Right atrium auricular region (tissue), 2 donors: ENCODE results near the gene GNPTAB. TPM values are rescaled to one million over a fixed set of nuclear protein-coding genes. Genes with fewer than 3 reads are reported as not detected.
A peak's percentile ranks its signal among the peaks of the same experiment; 100 is the strongest.
"Not testable (repeated sequence)": the region's sequence is repeated elsewhere in the genome, so short reads cannot be mapped to it uniquely, and the experiment has no call there.

Experiments
- DNase-seq: peaks from one replicate; pipeline ENCODE4 v3.0.0-alpha.2; 2019; ENCODE audit warnings: low spot score
- H3K27ac ChIP-seq, 2 donors: fragments of 200-600 bp; sonication (generic); 1 replicate in 1 of 2; 2 replicates in 1 of 2; pipeline ENCODE4 v1.5.1; 2016 to 2019
- H3K27me3 ChIP-seq, 2 donors: fragments of 200-600 bp; sonication (generic); one replicate each; pipeline versions ENCODE4 v1.5.1 to v1.6.0; 2017 to 2019
- H3K36me3 ChIP-seq: fragments of 200-600 bp; sonication (generic); one replicate; pipeline ENCODE4 v1.5.1; 2016
- H3K4me1 ChIP-seq, 2 donors: fragments of 200-600 bp; sonication (generic); one replicate each; pipeline versions ENCODE4 v1.5.1 to v1.6.0; 2017 to 2019
- H3K4me3 ChIP-seq, 2 donors: fragments of 200-600 bp; sonication (generic); 1 replicate in 1 of 2; 2 replicates in 1 of 2; pipeline ENCODE4 v1.5.1; 2017 to 2019; ENCODE audit warnings: mild to moderate bottlenecking in 1 of 2, moderate library complexity in 1 of 2
- H3K9me3 ChIP-seq, 2 donors: fragments of 200-600 bp; sonication (generic); one replicate each; pipeline ENCODE4 v1.5.1; 2019
- total RNA-seq, 2 donors: library from RNA; depleted of rRNA; stranded (reverse); fragments of >200 nt; gene quantifications; one replicate each; pipeline ENCODE4 v1.1.0, GENCODE V29; 2016
- TF ChIP-seq, protein P1 (sequence below), 2 donors: fragments of 200-600 bp; sonication (generic); IDR thresholded peaks; one replicate each; pipeline ENCODE4 v1.5.1; 2019; ENCODE audit warnings: antibody characterized with exemption in 2 of 2

GNPTAB gene
- total RNA-seq, 2 donors from 2014 or later = 25.3 to 32.6 TPM

DNA sequence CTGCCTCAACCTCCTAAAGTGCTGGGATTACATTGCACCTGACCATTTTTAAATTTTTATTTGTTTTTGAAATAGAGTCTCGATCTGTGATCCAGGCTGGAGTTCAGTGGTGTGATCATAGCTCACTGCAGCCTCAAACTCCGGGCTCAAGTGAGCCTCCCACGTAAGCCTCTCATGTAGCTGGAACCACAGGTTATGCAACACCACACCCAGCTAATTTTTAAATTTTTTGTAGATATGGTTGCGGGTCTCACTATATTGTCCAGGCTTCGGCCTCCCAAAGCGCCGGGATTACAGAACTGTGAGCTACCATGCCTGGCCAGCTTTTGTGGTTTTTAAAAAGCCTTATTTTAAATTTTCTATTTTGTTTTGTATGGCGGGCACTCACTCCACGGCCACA, 44.4 kb upstream of the GNPTAB start:
- Histone ChIP-seq H3K4me1 (peaks cover 0 to 17% of the 10 kb centered on the region in 2 donors), H3K36me3 (no peaks in the 10 kb centered on the region)
- no peak for DNase-seq

DNA sequence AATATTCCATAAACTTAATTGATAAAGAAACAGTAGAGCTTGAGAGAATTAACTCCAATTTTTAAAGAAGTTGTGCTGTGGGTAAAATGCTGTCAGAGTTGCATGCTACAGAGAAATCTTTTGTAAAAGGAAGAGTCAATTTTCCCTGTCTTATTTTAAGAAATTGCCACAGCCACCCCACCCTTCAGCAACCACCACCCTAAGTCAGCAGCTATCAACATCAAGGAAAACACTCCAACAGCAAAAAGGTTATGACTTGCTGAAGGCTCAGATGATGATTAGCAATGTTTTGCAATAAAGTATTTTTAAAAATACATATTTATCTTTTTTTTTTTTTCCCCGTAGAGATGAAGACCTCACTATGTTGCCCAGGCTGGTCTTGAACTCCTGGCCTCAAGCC, 40.2 kb upstream of the GNPTAB start:
- TF ChIP-seq, protein P1, sequence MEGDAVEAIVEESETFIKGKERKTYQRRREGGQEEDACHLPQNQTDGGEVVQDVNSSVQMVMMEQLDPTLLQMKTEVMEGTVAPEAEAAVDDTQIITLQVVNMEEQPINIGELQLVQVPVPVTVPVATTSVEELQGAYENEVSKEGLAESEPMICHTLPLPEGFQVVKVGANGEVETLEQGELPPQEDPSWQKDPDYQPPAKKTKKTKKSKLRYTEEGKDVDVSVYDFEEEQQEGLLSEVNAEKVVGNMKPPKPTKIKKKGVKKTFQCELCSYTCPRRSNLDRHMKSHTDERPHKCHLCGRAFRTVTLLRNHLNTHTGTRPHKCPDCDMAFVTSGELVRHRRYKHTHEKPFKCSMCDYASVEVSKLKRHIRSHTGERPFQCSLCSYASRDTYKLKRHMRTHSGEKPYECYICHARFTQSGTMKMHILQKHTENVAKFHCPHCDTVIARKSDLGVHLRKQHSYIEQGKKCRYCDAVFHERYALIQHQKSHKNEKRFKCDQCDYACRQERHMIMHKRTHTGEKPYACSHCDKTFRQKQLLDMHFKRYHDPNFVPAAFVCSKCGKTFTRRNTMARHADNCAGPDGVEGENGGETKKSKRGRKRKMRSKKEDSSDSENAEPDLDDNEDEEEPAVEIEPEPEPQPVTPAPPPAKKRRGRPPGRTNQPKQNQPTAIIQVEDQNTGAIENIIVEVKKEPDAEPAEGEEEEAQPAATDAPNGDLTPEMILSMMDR (IDR thresholded peaks at IDR 0.05) = no peak
- no peaks in the 10 kb centered on the region for H3K36me3 ChIP-seq
- H3K4me3 ChIP-seq = no peak overlapping the region
- DNase-seq = no peak
- H3K27me3 ChIP-seq = no peaks in the 10 kb centered on the region
- no peaks in the 10 kb centered on the region for H3K4me1 ChIP-seq
- no peaks in the 10 kb centered on the region for H3K9me3 ChIP-seq
- H3K27ac ChIP-seq = no peak overlapping the region

More for the DNA sequence above, 44.4 kb upstream of the GNPTAB start:
- Histone ChIP-seq H3K27ac (peak overlapping the region; percentile 94), H3K27me3 (no peaks in the 10 kb centered on the region), H3K9me3 (no peaks in the 10 kb centered on the region), H3K4me3 (no peak overlapping the region)
- TF ChIP-seq, protein P1 (IDR thresholded peaks at IDR 0.05) = no peak

- H3K4me3 ChIP-seq, H3K4me1 ChIP-seq, H3K9me3 ChIP-seq, H3K27ac ChIP-seq, H3K36me3 ChIP-seq, DNase-seq, H3K27me3 ChIP-seq: not testable (repeated sequence)
These were observed 36.9 kb upstream of the GNPTAB start for GRCh38 chr12:101867619-101868018.

DNA sequence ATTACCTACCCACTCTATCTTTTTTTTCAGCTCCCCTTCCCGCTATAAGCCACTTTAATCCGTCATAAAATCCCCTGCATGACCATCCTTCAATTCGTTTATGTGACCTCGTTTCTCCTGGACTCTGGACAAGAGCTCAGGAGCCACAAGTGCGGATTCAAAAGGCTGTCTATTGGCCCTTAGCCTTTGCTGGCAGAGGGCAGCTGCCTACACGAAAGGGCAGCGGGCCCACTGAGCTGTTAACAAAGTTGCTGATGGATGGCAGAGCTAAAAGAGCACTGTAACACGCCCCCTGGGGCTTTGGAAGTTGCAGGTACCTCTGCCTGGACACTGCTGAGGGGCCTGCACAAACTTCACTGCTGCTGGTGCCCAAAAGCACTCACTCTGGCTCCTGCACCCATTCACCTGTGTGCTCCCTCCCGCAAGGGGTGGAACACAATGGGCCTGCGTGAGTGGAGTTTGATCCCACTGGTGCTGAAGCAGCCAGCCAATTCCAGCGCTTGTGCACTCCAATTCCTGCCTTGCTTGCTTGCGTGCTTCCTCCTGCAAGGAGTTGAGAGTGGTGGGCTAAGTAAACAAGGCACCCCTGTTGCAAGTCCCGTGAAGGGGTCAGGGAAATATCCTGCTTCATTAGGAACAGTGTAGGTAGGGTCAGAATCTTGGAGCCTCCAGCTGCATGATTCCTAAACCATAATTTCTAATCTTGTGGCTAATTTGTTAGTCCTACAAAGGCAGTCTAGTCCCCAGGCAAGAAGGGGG, 36.0 kb upstream of the GNPTAB start:
- Histone ChIP-seq H3K9me3 (peaks cover 0 to 8% of the 10 kb centered on the region in 2 donors), H3K4me1 (no peaks in the 10 kb centered on the region), H3K27ac (no peak overlapping the region), H3K4me3 (no peak overlapping the region), H3K27me3 (no peaks in the 10 kb centered on the region), H3K36me3 (no peaks in the 10 kb centered on the region)
- no peak for DNase-seq
- TF ChIP-seq, protein P1 (IDR thresholded peaks at IDR 0.05) = no peak

DNA sequence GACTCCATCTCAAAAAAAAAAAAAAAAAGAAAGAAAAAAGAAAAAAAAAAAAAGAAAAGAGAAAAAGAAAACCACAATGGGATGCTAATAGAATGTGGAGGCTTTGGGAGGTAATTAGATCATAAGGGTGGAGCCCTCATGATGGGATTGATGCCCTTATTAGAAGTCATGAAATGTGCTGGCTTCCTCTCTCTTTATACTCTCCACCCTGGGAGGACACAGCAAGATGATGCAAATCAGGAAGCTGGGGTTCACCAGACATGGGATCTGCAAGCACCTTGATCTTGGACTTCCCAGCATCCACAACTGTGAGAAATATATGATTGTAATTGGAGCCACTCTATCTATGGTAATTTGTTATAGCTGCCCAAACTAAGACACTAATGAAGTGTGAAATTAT, 33.2 kb upstream of the GNPTAB start:
- H3K4me3 ChIP-seq = no peak overlapping the region
- H3K9me3 ChIP-seq = peaks cover 0 to 8% of the 10 kb centered on the region in 2 donors
- H3K27ac ChIP-seq = no peak overlapping the region
- H3K36me3 ChIP-seq = no peaks in the 10 kb centered on the region
- TF ChIP-seq, protein P1 (IDR thresholded peaks at IDR 0.05) = no peak
- no peaks in the 10 kb centered on the region for H3K27me3 ChIP-seq
- DNase-seq = no peak
- H3K4me1 ChIP-seq = no peaks in the 10 kb centered on the region

DNA sequence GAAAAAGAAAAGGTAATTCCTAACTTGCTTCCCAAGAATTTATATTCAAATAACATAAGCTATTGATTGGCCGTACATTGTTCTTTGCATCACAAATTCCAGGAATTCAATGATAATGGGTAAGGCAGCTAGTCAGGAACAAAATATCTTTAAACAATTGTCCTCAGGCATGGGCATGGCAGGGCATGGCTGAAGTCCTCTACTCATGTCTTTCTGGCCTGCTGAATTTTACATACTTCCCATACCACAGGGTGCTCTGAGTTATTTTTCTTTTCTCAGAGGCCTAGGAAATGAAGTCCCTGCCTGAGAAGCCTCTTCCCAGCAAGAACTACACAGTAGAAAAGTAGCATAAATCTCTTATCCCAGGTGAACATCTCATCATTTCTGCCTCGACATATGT, 31.5 kb upstream of the GNPTAB start:
- no peak for DNase-seq
- no peaks in the 10 kb centered on the region for H3K4me1 ChIP-seq
- TF ChIP-seq, protein P1 (IDR thresholded peaks at IDR 0.05) = no peak

GRCh38 chr12:101861688-101862087, 30.9 kb upstream of the GNPTAB start:
- H3K36me3 ChIP-seq, H3K9me3 ChIP-seq, H3K4me1 ChIP-seq, DNase-seq, H3K27me3 ChIP-seq, H3K4me3 ChIP-seq, H3K27ac ChIP-seq: not testable (repeated sequence)

More for the DNA sequence above, 31.5 kb upstream of the GNPTAB start:
- Histone ChIP-seq H3K4me3 (no peak overlapping the region), H3K27ac (no peak overlapping the region), H3K36me3 (no peaks in the 10 kb centered on the region), H3K27me3 (no peaks in the 10 kb centered on the region), H3K9me3 (peaks cover 0 to 8% of the 10 kb centered on the region in 2 donors)
